ENCODE data around the gene SAFB2.

GRCh38 chr19:5645409-5645808, 22.8 kb upstream of the SAFB2 start:
- no peak for TF ChIP-seq POLR2A (IDR thresholded peaks at IDR 0.05)
- no peak for TF ChIP-seq CTCF (IDR thresholded peaks at IDR 0.05)
